Bronchial epithelial cell (primary cell): ENCODE results near the gene BCKDHA. TPM values are rescaled to one million over a fixed set of nuclear protein-coding genes. Genes with fewer than 3 reads are reported as not detected.
A peak's percentile ranks its signal among the peaks of the same experiment; 100 is the strongest.

ENCODE experiments used
- DNase-seq: peaks from one replicate; pipeline ENCODE4 v3.0.0-alpha.2; 2010; ENCODE audit warnings: low read depth
- FAIRE-seq: peaks from 2 replicates; lab custom pipeline; 2011; peaks lifted over from hg19 to GRCh38; lab: Jason Lieb, UNC
- H3K27me3 ChIP-seq: 2 replicates; pipeline ENCODE4 v1.5.1; 2011; ENCODE audit warnings: low read length; ENCODE audit not compliant: control insufficient read depth, insufficient read depth
- H3K36me3 ChIP-seq: 2 replicates; pipeline ENCODE4 v1.5.1; 2011; ENCODE audit warnings: low read length; ENCODE audit not compliant: control insufficient read depth, insufficient read depth
- H3K4me3 ChIP-seq: 2 replicates; pipeline ENCODE4 v1.5.1; 2011; ENCODE audit warnings: mild to moderate bottlenecking, low read depth, low read length, control low read depth
- total RNA-seq: library from RNA; depleted of rRNA; stranded (reverse); fragments of >200 nt; gene quantifications from 2 replicates; pipeline ENCODE4 v1.2.1, GENCODE V29; 2014
- TF ChIP-seq, protein P1 (sequence below): IDR thresholded peaks from 2 replicates; pipeline ENCODE4 v1.5.1; 2011; ENCODE audit warnings: mild to moderate bottlenecking, moderate library complexity, low read length, control low read depth, inconsistent platforms; ENCODE audit not compliant: insufficient read depth, severe bottlenecking

Gene BCKDHA
- total RNA-seq, 1 donor from 2014 or later = 41.6 TPM

DNA sequence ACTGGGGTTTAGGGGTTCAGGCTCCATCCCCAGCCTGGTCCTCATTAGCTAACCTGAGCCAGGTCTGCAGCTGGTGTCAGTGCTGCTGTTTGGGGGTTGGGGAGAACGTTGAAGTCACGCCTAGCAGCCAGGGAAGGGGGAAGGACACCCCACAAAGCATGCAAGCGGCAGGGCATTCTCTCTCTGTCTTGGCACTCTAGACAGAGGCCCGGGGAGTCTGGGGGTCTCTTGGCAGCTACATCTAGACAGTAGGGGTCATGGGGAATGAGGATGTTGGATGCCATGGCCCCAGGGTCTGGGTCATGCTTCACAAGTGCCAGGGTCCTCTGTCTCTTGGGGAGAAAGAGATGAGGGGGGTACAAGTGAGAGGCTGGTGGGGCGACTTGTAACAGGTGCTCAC lies 48.0 kb downstream of the BCKDHA start:
- no peaks in the 10 kb centered on the region for H3K36me3 ChIP-seq
- no peak for FAIRE-seq

DNA sequence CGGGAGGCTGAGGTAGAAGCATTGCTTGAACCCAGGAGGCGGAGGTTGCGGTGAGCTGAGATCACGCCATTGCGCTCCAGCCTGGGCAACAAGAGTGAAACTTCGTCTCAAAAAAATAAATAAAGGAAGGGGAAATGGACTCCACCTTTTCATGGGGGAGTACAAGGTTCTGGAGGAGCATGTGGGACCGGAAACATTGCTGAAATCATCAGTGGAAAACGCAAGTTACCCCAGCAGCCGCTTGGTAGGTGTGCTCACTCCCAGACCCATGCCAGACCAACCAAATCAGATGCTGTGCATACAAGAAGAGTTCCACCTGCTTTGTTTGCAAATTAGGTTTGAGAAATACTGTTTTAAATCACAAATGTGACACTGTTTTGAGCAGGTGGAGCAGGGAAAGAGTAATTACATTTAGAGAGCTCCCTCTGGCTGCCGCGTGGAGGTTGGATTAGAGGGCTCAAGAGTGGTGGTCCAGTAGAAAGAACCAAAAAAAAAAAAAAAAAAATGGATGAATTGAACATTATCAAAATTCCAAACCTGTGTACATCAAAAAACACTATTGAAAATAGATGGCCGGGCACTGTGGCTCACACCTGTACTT lies 50.2 kb downstream of the BCKDHA start:
- Histone ChIP-seq H3K27me3 (no peaks in the 10 kb centered on the region), H3K4me3 (no peak overlapping the region), H3K36me3 (no peaks in the 10 kb centered on the region)
- DNase-seq (no peak), FAIRE-seq (no peak)
- TF ChIP-seq, protein P1, sequence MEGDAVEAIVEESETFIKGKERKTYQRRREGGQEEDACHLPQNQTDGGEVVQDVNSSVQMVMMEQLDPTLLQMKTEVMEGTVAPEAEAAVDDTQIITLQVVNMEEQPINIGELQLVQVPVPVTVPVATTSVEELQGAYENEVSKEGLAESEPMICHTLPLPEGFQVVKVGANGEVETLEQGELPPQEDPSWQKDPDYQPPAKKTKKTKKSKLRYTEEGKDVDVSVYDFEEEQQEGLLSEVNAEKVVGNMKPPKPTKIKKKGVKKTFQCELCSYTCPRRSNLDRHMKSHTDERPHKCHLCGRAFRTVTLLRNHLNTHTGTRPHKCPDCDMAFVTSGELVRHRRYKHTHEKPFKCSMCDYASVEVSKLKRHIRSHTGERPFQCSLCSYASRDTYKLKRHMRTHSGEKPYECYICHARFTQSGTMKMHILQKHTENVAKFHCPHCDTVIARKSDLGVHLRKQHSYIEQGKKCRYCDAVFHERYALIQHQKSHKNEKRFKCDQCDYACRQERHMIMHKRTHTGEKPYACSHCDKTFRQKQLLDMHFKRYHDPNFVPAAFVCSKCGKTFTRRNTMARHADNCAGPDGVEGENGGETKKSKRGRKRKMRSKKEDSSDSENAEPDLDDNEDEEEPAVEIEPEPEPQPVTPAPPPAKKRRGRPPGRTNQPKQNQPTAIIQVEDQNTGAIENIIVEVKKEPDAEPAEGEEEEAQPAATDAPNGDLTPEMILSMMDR = no peak

More for the DNA sequence above, 48.0 kb downstream of the BCKDHA start:
- DNase-seq = no peak
- Histone ChIP-seq H3K4me3 (no peak overlapping the region), H3K27me3 (no peaks in the 10 kb centered on the region)
- TF ChIP-seq, protein P1 = no peak

DNA sequence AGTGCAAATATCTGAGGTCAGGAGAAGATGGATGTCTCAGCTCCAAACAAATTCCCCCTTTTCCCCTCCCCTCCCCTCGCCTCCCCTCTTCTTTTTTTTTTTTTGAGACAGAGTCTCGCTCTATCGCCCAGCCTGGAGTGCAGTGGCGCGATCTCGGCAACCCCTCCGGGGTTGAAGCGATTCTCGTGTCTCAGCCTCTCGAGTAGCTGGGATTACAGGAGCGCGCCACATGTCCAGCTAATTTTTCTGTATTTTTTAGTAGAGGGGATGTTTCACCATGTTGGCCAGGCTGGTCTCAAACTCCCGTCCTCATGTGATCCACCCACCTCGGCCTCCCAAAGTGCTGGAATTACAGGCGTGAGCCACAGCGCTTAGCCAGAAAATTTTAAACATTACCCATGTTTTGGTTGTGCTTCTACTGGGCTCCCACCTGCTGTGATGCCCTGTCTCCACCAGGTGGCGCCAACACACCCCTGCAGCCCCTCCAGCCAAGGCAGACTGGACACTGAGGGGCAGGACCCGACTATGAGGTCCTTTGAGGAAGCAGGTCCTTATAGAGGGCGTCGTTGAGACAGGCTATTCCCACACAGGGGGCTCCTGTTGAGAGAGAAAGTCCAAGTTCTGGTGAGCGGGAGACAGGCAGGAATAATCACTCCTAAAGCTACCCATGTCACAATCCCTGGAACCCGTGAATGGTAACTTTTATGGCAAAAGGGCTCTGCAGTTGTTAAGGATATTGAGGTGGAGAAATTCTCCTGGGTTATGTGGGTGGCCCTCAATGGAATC lies 51.7 kb downstream of the BCKDHA start:
- no peak for FAIRE-seq
- DNase-seq = peak; percentile 37
- Histone ChIP-seq H3K27me3 (no peaks in the 10 kb centered on the region), H3K36me3 (no peaks in the 10 kb centered on the region), H3K4me3 (no peak overlapping the region)
- TF ChIP-seq, protein P1 = peak; percentile 92

DNA sequence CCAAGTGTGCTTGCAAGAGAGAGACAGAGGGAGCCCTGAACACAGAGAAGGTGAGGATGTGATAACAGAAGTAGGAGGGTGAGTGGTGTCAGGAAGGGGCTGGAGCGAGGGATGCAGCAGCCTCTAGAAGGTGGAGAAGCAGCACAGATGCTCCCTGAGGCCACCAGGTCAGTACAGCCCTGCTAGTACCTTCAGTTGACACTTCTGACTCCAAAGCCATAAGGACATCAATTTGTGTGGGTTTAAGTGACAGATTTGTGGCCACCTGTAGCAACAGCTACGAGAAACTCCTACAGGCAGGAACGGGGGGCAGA lies 52.2 kb downstream of the BCKDHA start:
- no peak overlapping the region for H3K4me3 ChIP-seq
- H3K36me3 ChIP-seq = no peaks in the 10 kb centered on the region
- FAIRE-seq (no peak), DNase-seq (no peak)
- H3K27me3 ChIP-seq = no peaks in the 10 kb centered on the region
- TF ChIP-seq, protein P1 = no peak

DNA sequence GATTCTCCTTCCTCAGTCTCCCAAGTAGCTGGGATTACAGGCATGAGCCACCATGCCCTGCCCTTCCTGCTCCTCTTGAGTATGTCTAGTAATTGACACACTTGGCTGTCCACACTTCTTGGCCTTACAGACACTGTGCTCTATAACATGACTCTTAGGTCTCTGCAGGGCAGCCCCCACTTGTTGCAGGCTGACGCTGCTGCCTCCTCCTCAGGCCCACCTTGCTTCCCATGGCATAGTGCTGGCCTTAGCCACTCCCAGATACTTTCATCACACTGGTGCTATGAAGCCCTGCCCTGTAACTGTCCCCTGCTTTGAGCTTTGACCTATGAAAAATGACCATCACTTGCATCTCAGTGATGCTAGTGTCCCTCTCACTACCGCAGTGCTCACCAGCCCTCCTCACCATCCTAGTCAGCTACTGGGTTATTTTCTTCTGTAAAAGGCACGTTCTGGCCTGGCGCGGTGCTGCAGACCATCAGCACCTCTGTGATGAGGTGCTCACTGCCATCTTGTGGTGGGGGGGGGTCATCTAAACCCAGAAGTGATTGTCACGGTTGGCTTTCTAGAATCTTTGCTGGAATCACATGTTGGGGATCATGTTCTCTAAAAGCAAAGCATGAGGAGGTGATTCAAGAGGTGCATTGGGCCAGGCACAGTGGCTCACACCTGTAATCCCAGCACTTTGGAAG lies 55.1 kb downstream of the BCKDHA start:
- Histone ChIP-seq H3K36me3 (no peaks in the 10 kb centered on the region), H3K4me3 (no peak overlapping the region), H3K27me3 (no peaks in the 10 kb centered on the region)
- DNase-seq = no peak
- TF ChIP-seq, protein P1 = no peak
- FAIRE-seq = no peak
